HCT116 (cell line): Measurements from ENCODE around the gene PPP1R1B.

Source experiments
- CEBPB ChIP-seq: IDR thresholded peaks from 2 replicates; pipeline ENCODE4 v1.6.1; 2012; ENCODE audit warnings: low read depth
- EZH2 ChIP-seq: fragments of 200-600 bp; sonication (generic); IDR thresholded peaks from 2 replicates; pipeline ENCODE4 v1.6.1; 2017; ENCODE audit warnings: antibody characterized with exemption, mixed run types
- EZH2phosphoT487 ChIP-seq: fragments of 200-600 bp; IDR thresholded peaks from 2 replicates; pipeline ENCODE4 v1.6.1; 2018; ENCODE audit warnings: antibody characterized with exemption, borderline replicate concordance
- POLR2A ChIP-seq: IDR thresholded peaks from 2 replicates; pipeline ENCODE4 v1.7.0; 2011; ENCODE audit warnings: borderline replicate concordance; ENCODE audit not compliant: insufficient read depth, insufficient read length; ENCODE audit errors: extremely low read depth
- POLR2AphosphoS5 ChIP-seq: IDR thresholded peaks from 2 replicates; pipeline ENCODE4 v1.6.1; 2011; ENCODE audit warnings: mild to moderate bottlenecking, low read depth, low read length, moderate library complexity
- RAD21 ChIP-seq: IDR thresholded peaks from 2 replicates; pipeline ENCODE4 v1.6.1; 2012; ENCODE audit warnings: low read depth, mild to moderate bottlenecking
- TCF7L2 ChIP-seq: IDR thresholded peaks from 2 replicates; pipeline ENCODE4 v1.7.0; 2011; ENCODE audit warnings: borderline replicate concordance, inconsistent platforms; ENCODE audit not compliant: insufficient read depth, insufficient read length; ENCODE audit errors: extremely low read depth
- TF ChIP-seq, protein P1 (sequence below), 3 experiments: fragments of 200-600 bp in 1 of 3; sonication (generic) in 1 of 3; IDR thresholded peaks in 2 of 3; conservative IDR thresholded peaks in 1 of 3; 2 replicates each; pipeline ENCODE4 v1.5.1; 2012 to 2017; ENCODE audit warnings: low read depth in 2 of 3, low read length in 2 of 3, antibody characterized with exemption in 1 of 3, borderline replicate concordance in 1 of 3, control low read depth in 1 of 3, mild to moderate bottlenecking in 1 of 3, mixed read lengths in 1 of 3, mixed run types in 1 of 3, moderate library complexity in 1 of 3; ENCODE audit not compliant: insufficient read depth in 1 of 3

DNA sequence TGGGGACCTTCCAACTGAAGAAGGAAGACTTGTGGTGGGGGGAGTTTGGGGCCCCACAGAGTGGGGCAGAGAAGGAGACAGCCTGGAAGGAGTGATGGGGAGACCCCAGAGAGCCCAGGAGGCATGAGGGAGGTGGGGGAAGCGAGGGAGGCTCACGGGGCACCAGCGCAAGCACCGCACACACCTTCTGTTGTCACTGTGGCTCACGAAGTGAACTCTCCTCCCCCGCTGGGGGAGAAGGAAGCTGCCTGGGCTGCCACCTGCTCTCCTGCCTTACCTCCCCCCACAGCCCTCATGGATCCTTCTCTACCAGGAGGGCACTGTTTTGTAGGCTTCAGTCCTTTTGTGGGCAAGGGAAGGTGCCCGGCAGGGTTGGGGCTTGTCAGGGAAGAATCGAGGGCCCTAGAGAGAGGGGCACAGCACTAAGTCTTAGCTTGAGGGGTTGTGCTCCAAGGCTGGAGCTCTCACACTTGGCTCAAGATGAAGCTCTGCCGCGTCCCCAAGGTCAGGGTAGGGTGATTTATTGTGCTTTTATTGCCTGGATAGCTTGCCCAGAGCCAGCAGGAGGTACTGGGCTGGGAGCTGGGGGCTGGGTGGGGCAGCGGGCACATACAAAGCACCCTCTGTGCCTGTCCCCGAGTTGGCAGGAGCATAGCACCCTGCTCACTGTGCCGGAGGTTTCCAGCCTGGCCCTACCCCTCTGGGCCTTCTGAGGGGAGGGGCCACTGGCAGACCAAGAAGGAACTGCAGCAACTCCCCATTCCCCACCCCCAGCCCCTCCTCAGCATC is 5.6 kb downstream of the PPP1R1B start:
- TF ChIP-seq, protein P1, sequence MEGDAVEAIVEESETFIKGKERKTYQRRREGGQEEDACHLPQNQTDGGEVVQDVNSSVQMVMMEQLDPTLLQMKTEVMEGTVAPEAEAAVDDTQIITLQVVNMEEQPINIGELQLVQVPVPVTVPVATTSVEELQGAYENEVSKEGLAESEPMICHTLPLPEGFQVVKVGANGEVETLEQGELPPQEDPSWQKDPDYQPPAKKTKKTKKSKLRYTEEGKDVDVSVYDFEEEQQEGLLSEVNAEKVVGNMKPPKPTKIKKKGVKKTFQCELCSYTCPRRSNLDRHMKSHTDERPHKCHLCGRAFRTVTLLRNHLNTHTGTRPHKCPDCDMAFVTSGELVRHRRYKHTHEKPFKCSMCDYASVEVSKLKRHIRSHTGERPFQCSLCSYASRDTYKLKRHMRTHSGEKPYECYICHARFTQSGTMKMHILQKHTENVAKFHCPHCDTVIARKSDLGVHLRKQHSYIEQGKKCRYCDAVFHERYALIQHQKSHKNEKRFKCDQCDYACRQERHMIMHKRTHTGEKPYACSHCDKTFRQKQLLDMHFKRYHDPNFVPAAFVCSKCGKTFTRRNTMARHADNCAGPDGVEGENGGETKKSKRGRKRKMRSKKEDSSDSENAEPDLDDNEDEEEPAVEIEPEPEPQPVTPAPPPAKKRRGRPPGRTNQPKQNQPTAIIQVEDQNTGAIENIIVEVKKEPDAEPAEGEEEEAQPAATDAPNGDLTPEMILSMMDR (IDR thresholded peaks at IDR 0.05 in 2 of 3, conservative IDR thresholded peaks at IDR 0.05 in 1 of 3; ENCODE audit: borderline replicate concordance in 1 of 3, insufficient read depth in 1 of 3, low read depth in 2 of 3, low read length in 2 of 3), result no peak
- TF ChIP-seq TCF7L2, result peak; percentile 97
- TF ChIP-seq POLR2A, result no peak
- TF ChIP-seq POLR2AphosphoS5, result peak; percentile 53
- TF ChIP-seq EZH2phosphoT487, result no peak
- TF ChIP-seq EZH2, result no peak
- TF ChIP-seq CEBPB, result no peak
- no peak for TF ChIP-seq RAD21
